HT1080 (cell line): ENCODE data around the gene MRPL39. TPM values are rescaled to one million over a fixed set of nuclear protein-coding genes. Genes with fewer than 3 reads are reported as not detected.

Source experiments
- DNase-seq: peaks from one replicate; pipeline ENCODE4 v3.0.0-alpha.2; 2015; ENCODE audit warnings: low read depth
- total RNA-seq: library from RNA; depleted of rRNA; stranded (reverse); fragments of >200 nt; shearing (Covaris generic); gene quantifications from 2 replicates; pipeline ENCODE4 v1.2.3, GENCODE V29; 2014

MRPL39 gene
- total RNA-seq, 1 experiment from 2014 or later = 51.9 TPM

DNA sequence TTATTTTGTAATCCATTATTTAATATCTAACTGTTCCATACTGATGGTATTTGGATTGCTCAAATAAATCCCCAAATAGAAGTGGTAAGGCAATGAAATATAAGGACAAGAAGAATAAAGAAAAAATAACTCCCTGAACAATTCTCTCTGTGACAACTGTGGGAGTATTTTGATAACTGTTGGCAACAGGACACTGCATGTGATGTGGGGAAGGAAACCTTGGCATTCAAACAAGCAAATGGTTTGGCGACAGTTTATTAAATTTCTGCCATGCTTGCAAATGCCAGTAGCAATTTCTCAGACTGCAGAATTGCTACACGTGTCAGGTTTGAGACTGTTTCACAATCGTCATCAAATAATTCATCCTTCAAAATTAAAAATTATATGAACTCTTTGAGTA is 8.6 kb upstream of the MRPL39 start:
- DNase-seq = no peak

GRCh38 chr21:25614441-25614840 is 7.2 kb upstream of the MRPL39 start:
- DNase-seq = no peak

- peak; percentile 78 for DNase-seq
Measured at GRCh38 chr21:25608044-25608737, 910 bp upstream of the MRPL39 start.

DNA sequence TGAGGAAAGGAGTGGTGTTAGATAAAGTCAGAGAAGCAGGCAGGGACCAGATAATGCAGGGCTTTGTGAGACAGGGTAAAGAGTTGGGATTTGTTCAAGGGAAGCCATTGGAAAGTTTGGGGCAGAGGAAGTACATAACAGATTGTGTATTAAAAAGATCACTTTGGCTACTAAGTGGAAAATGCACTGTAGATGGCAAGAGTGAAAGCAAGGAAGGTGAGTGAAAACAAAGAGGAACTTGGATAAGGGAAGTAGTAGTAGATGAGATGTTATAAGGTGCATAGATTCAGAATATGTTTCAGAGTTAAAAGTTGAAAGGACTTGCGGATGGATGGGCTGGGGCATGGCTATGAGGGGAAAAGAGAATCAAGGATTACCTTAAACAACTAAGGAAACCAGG is 17.4 kb downstream of the MRPL39 start:
- no peak for DNase-seq

- DNase-seq = no peak
Measured at GRCh38 chr21:25586791-25587190, 20.5 kb downstream of the MRPL39 start.

DNA sequence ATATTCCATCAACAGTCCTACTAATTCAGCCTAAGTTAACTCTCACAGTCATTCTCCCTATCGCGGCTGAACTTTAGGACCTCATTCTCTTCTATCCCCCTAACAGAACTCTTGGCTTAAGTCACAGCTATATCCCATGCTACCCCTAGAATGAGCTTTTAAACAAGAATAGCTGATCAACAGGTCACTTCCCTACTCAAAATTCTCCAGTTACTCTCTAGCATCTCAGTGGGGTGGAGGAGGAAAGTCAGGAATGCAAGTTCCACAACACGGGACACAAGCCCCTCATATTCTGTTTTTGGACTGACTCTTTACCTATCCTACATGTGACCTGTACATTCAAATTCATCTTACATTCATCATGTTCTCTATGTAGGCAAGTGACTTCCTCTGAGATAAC is 21.0 kb downstream of the MRPL39 start:
- no peak for DNase-seq

GRCh38 chr21:25584833-25585676 is 22.2 kb downstream of the MRPL39 start:
- DNase-seq = no peak

GRCh38 chr21:25583370-25584130 is 23.7 kb downstream of the MRPL39 start:
- no peak for DNase-seq

GRCh38 chr21:25582888-25583287 is 24.4 kb downstream of the MRPL39 start:
- no peak for DNase-seq

DNA sequence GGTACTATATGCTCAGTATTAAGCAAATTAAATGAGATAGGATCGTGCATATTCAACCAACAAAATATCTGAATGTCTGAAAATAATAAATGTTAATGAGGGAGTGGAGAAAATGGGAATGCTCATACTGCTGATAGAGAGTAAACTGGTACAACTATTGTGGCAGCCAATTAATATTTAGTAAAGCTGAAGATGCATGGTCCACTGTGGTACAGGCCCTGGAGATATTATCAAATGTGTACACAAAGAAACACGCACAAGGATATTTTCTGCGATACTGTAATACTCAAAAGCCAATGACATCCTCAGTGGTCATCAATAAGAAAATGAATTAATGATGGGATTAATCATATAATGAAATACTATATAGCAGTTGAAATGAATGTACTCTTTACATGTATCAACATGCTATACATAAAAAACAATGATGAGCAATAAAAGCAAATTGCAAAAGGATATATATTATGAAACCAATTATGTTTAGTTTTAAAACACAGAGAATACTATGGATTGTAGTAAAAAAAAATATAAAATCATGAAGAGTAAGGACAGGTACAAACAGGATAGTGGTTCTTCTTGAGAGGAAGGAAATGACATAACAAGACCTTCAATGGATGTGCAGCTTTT is 25.0 kb downstream of the MRPL39 start:
- DNase-seq = no peak

DNA sequence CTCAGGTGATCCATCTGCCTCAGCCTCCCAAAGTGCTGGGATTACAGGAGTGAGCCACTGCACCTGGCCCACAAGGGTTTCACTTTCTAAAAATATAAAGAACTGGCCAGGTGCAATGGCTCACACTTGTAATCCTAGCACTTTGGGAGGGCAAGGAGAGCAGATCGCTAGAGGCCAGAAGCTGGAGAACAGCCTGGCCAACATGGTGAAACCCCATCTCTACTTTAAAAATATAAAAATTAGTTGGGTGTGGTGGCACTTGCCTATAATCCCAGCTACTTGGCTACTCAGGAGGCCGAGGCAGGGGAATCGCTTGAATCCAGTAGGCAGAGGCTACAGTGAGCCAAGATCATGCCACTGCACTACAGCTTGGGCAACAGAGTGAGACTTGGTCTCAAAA is 25.7 kb downstream of the MRPL39 start:
- DNase-seq = no peak

DNA sequence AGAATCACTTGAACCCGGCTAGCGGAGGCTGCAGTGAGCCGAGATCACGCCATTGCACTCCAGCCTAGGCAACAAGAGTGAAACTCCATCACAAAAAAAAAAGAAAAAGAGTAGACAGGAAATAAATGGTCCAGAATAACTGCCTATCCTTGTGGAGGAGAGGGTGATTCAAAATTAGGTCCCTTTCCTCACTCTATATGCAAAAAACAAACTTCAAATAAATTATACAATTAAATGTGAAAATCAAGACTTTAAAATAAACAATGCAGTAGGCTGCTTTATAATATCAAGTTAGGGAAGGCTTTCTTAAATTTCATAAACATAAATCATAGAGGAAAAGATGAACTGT is 26.4 kb downstream of the MRPL39 start:
- no peak for DNase-seq

GRCh38 chr21:25579226-25580013 is 27.9 kb downstream of the MRPL39 start:
- DNase-seq = no peak

DNA sequence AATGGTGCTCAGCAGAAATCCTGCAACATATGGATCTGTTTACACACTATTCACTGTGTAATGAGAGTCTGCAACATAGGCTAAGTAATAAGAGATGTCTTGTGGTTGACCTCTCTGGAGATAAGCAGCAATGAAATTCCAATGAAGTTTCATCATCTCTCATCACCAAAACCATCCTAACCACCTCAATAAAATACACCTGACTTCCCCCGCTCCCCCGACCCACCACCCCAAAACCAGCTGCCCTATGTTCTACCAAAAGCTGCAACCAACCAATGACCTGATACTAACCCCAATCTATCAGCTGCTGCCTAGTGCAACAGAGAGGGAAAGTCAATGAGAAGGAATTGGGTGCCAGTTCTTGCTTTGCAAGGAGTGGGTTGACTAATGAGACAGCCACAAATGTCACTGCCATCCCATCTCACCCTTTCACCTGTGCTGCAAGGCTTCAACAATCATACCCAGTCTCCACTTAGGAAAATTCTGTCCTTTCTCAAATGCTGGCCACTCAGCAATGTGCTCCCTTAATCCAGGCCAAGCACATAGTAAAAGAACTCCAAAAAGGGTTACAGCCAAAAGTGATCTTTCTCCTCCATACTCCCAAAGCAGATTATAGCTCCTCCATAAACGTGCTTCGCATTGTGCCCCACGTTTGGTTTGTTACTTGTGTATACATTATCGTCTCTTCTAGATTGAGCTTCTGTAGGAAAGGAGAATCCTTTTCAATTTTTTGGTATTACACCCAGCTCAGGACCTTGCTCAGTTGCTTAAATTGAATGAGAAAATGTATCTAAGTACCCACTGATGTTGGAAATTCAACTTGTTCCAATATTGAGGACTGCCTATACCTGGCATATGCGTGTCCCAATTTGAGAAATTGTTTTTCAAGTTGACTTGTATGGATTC is 29.0 kb downstream of the MRPL39 start:
- DNase-seq = peak; percentile 42

DNA sequence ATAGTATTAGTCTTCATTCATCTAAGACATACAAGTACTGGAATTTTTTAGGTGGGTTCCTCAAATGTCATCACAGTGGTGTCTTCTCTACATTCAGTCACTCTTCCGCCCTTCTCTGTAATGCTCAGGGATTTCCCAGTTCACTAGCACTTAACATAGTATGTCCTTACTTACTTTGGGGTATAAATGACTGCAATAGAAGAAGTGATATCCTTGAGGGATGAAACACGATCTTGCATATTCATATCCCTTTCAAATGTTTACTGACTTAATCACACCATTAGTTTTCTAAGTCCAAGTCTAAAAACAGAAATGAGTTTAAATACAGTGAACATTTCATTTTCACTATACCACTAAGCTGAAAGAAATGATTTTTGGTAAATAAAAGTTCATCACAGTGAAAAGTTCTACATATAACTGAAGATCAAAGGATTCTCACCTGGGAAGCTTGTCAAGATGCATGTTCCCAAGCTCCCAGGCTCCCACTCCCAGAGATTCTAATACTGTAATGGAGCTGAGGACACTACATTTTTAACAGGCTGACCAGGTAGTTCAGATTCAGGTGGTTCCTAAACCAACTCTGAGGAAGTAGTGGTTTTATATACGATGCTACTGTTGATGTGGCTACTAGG is 29.7 kb downstream of the MRPL39 start:
- DNase-seq = no peak

GRCh38 chr21:25573409-25574206 is 33.7 kb downstream of the MRPL39 start:
- peak; percentile 98 for DNase-seq

DNA sequence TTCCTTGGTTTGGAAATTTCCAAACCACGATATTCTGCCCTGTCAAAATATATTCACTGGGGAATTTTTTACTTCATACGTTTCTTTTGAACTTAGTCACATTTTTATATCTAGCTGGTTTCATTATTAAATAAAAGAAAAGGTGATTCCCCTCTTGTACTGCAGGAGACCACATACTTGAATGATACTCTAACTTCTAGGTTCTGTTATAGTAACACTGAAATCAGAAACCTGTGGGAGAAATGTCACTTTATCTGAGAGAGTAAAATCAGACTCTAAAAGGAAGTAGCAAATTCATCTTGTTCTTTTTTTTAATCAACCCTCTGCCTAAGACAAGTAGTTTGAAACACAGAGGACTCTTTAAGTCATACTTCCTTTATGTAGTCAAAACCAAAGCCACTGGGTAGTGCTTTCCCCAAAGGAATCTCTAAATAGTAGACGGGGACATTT is 34.4 kb downstream of the MRPL39 start:
- DNase-seq = peak; percentile 53

DNA sequence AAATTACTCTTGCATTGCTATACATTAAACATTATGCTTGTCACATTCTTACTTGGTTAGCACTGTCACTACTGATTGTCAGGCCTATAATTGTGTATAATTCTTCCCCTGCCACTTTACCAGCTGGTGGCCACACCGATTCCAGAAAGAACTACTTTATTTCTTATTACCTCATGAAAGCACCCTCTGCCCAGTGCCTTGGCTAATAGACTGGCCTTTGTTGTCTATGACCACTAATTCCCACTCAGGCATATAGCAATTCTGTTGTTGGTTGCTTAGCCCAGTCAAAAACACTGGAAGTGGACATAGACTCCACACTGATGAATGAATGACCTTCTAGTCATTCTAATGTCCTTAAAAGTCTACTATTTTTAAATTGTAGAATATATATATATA is 35.6 kb downstream of the MRPL39 start:
- DNase-seq = no peak
